Natural killer cell (primary cell): ENCODE measurements around the gene PGS1. TPM values are rescaled to one million over a fixed set of nuclear protein-coding genes. Genes with fewer than 3 reads are reported as not detected.

Source experiments
- ATAC-seq, 3 donors: fragments of 150-1000 bp in 2 of 3; fragments of 200-7000 bp in 1 of 3; cut with Tn5 transposase; 1 replicate in 1 of 3; 2 replicates in 2 of 3; pipeline ENCODE4 v1.10.0; 2021; ENCODE audit warnings: mild to moderate bottlenecking in 2 of 3, moderate library complexity in 2 of 3
- DNase-seq, 2 donors: peaks; one replicate each; pipeline versions ENCODE4 v3.0.0 to v3.0.0-alpha.2; 2013 to 2021; ENCODE audit warnings: mixed read lengths in 1 of 2
- H3K27ac ChIP-seq: one replicate; pipeline ENCODE4 v1.5.1; 2013; ENCODE audit warnings: mild to moderate bottlenecking, low read length
- H3K27me3 ChIP-seq: one replicate; pipeline ENCODE4 v1.6.1; 2013; ENCODE audit warnings: low read length; ENCODE audit not compliant: control insufficient read depth, insufficient read depth
- H3K36me3 ChIP-seq: one replicate; pipeline ENCODE4 v1.6.1; 2013; ENCODE audit warnings: low read length; ENCODE audit not compliant: control insufficient read depth, insufficient read depth
- H3K4me1 ChIP-seq: one replicate; pipeline ENCODE4 v1.6.1; 2013; ENCODE audit warnings: low read length; ENCODE audit not compliant: control insufficient read depth, insufficient read depth
- H3K4me3 ChIP-seq: one replicate; pipeline ENCODE4 v1.5.1; 2013; ENCODE audit warnings: low read length
- H3K9me3 ChIP-seq: one replicate; pipeline ENCODE4 v1.6.1; 2013; ENCODE audit warnings: low read length; ENCODE audit not compliant: control insufficient read depth, insufficient read depth
- H3K27ac Mint-ChIP-seq, 2 donors: one replicate each; pipeline ENCODE4 v1.8.0; 2022; ENCODE audit warnings: mild to moderate bottlenecking in 2 of 2, mixed read lengths in 2 of 2, moderate library complexity in 1 of 2
- H3K27me3 Mint-ChIP-seq, 2 donors: one replicate each; pipeline ENCODE4 v1.8.0; 2022; ENCODE audit warnings: low read depth in 2 of 2, mixed read lengths in 2 of 2
- H3K36me3 Mint-ChIP-seq: one replicate; pipeline ENCODE4 v1.8.0; 2022; ENCODE audit warnings: mixed read lengths
- H3K4me1 Mint-ChIP-seq, 2 donors: one replicate each; pipeline ENCODE4 v1.8.0; 2022; ENCODE audit warnings: mixed read lengths in 2 of 2
- H3K4me3 Mint-ChIP-seq: one replicate; pipeline ENCODE4 v1.8.0; 2022; ENCODE audit warnings: mild to moderate bottlenecking, moderate library complexity, mixed read lengths
- H3K9me3 Mint-ChIP-seq, 2 donors: one replicate each; pipeline ENCODE4 v1.8.0; 2022; ENCODE audit warnings: mixed read lengths in 2 of 2
- CTCF ChIP-seq: fragments of 200-600 bp; IDR thresholded peaks from one replicate; pipeline ENCODE4 v1.8.0; 2022; ENCODE audit warnings: antibody characterized with exemption
- WGBS: methylation state at CpG from one replicate; pipeline ENCODE4 v1.1.7; 2013; ENCODE audit warnings: missing lambda C conversion rate; ENCODE audit not compliant: insufficient coverage; 5-methylcytosine and 5-hydroxymethylcytosine counted together
- intact Hi-C: fragments of 100-400 bp; cut with micrococcal nuclease; formaldehyde crosslinking; loops from one replicate; pipeline ENCODE4 v1.14.2; 2022
- total RNA-seq, 4 donors: library from RNA; stranded (reverse); fragments of 120-200 nt in 1 of 4; gene quantifications; one replicate each; pipeline versions ENCODE4 v1.2.3 to v1.2.4, GENCODE V29; 2013 to 2022

Gene PGS1
- total RNA-seq, 3 donors from 2014 or later (not counting 1 experiment from before 2014, with no cell fraction given), result 47.9 to 53.6 (median 48.3) TPM

DNA sequence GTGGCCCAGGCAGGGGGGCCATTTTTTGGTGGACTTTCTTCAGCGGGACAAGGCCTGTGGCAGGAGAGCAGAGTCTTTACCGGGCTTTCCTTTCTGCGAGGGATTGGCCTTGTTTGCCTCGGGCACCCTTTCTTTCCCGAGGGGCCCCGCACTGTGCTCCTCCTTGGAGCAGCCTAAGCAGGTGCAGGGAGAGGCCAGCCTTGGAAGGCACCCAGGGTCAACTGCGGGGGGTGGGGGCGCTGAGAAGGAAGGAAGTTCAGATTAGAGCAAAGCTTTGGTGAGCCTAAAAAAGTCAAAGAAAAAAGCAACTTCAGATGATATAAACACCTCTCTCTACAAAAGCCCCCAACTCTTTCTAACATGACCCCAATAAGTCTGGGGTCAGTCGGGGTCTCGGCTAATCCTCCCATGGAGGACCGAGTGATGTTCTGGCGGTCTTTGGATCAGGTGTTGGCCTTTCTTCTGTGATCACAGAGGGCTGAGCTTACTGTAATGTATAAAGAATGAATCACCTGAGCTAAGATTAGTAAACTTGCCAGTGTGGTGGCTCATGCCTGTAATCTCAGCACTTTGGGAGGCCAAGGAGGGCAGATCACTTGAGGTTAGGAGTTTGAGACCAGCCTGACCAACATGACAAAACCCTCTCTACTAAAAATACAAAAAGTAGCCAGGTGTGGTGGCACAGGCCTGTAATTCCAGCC lies 63.0 kb downstream of the PGS1 start:
- TF ChIP-seq CTCF, result no peak
- Mint-ChIP-seq H3K9me3 (no peaks in the 10 kb centered on the region), H3K36me3 (no peaks in the 10 kb centered on the region), H3K27ac (no peak overlapping the region), H3K4me1 (peaks cover 5% of the 10 kb centered on the region in 2 donors), H3K4me3 (no peak overlapping the region), H3K27me3 (no peaks in the 10 kb centered on the region)
- Histone ChIP-seq H3K27ac (no peak overlapping the region), H3K4me3 (no peak overlapping the region), H3K36me3 (no peaks in the 10 kb centered on the region), H3K9me3 (no peaks in the 10 kb centered on the region), H3K4me1 (peaks cover 5% of the 10 kb centered on the region), H3K27me3 (no peaks in the 10 kb centered on the region)
- DNase-seq (no peak), ATAC-seq (no peak)
- intact Hi-C loops, result no loop called here
- 71% methylated on average over 11 of the region's 12 CpGs for WGBS

GRCh38 chr17:78442648-78443218 lies 64.3 kb downstream of the PGS1 start:
- no peaks in the 10 kb centered on the region for H3K36me3 ChIP-seq
- H3K36me3 Mint-ChIP-seq, result no peaks in the 10 kb centered on the region
- 56% methylated on average over 19 of the region's 19 CpGs for WGBS
- H3K27me3 ChIP-seq, result no peaks in the 10 kb centered on the region
- H3K4me1 Mint-ChIP-seq, result peaks cover 5% of the 10 kb centered on the region in 2 donors
- no peak for TF ChIP-seq CTCF
- DNase-seq (peak in 1 of 2 donors; percentile 17), ATAC-seq (peak; percentile 67 to 70 (median 70))
- intact Hi-C loops, result no loop called here
- no peaks in the 10 kb centered on the region for H3K27me3 Mint-ChIP-seq
- no peak overlapping the region for H3K27ac ChIP-seq
- H3K9me3 Mint-ChIP-seq, result no peaks in the 10 kb centered on the region
- H3K4me3 ChIP-seq, result no peak overlapping the region
- no peak overlapping the region for H3K4me3 Mint-ChIP-seq
- no peak overlapping the region for H3K27ac Mint-ChIP-seq
- H3K4me1 ChIP-seq, result peaks cover 5% of the 10 kb centered on the region
- H3K9me3 ChIP-seq, result no peaks in the 10 kb centered on the region

GRCh38 chr17:78444392-78444791 lies 65.9 kb downstream of the PGS1 start:
- TF ChIP-seq CTCF, result no peak
- Histone ChIP-seq H3K27ac (no peak overlapping the region), H3K9me3 (no peaks in the 10 kb centered on the region), H3K36me3 (no peaks in the 10 kb centered on the region), H3K4me3 (no peak overlapping the region), H3K27me3 (no peaks in the 10 kb centered on the region), H3K4me1 (peaks cover 5% of the 10 kb centered on the region)
- no peak overlapping the region for H3K4me3 Mint-ChIP-seq
- ATAC-seq, result no peak
- H3K9me3 Mint-ChIP-seq, result no peaks in the 10 kb centered on the region
- 94% methylated on average over 20 of the region's 20 CpGs for WGBS
- intact Hi-C loops, result no loop called here
- DNase-seq, result no peak
- no peaks in the 10 kb centered on the region for H3K4me1 Mint-ChIP-seq
- no peaks in the 10 kb centered on the region for H3K36me3 Mint-ChIP-seq
- no peaks in the 10 kb centered on the region for H3K27me3 Mint-ChIP-seq
- H3K27ac Mint-ChIP-seq, result no peak overlapping the region
